IMR-90 (cell line): Measurements from ENCODE around the gene SDHD. TPM values are rescaled to one million over a fixed set of nuclear protein-coding genes. Genes with fewer than 3 reads are reported as not detected.

Source experiments
- ATAC-seq: fragments of 200-7000 bp; cut with Tn5 transposase; 2 replicates; pipeline ENCODE4 v1.9.1; 2020; ENCODE audit warnings: low read depth, mild to moderate bottlenecking, moderate library complexity
- BruUV-seq: library from RNA; stranded (reverse); fragments of 400-500 nt; replicated peaks from 2 replicates; lab custom pipeline; 2021; lab: Mats Ljungman, UMichigan
- CTCF ChIA-PET: fragments of 300-600 bp; formaldehyde crosslinking; extraction: SDS; loops from one replicate; lab custom pipeline; 2021; ENCODE audit warnings: antibody characterized with exemption; lab: Yijun Ruan, JAX
- POLR2A ChIA-PET: fragments of 300-600 bp; sonication (Branson Sonifier 250); formaldehyde crosslinking; loops from one replicate; lab custom pipeline; 2022; ENCODE audit warnings: antibody characterized with exemption; ENCODE audit not compliant: unreplicated experiment; lab: Charles Lee
- DNase-seq: peaks from one replicate; pipeline ENCODE4 v3.0.0; 2013
- H2AFZ ChIP-seq: replicated peaks from 2 replicates; pipeline ENCODE3; 2013; ENCODE audit warnings: low read length, mild to moderate bottlenecking; ENCODE audit not compliant: poor library complexity
- H2AK5ac ChIP-seq: 2 replicates; pipeline ENCODE4 v1.6.1; 2013; ENCODE audit warnings: low read depth, low read length, inconsistent platforms
- H2AK9ac ChIP-seq: replicated peaks from 2 replicates; pipeline ENCODE3; 2013; ENCODE audit warnings: mild to moderate bottlenecking, low read depth, low read length, moderate library complexity; ENCODE audit not compliant: poor library complexity
- H2BK120ac ChIP-seq: 2 replicates; pipeline ENCODE4 v1.6.1; 2013; ENCODE audit warnings: low read depth, low read length, inconsistent platforms
- H2BK15ac ChIP-seq: 3 replicates; pipeline ENCODE4 v1.6.1; 2013; ENCODE audit warnings: low read depth, low read length, inconsistent platforms
- H2BK20ac ChIP-seq: 2 replicates; pipeline ENCODE4 v1.6.1; 2013; ENCODE audit warnings: low read depth, mild to moderate bottlenecking, inconsistent platforms, low read length, moderate library complexity
- H2BK5ac ChIP-seq: 2 replicates; pipeline ENCODE4 v1.6.1; 2013; ENCODE audit warnings: mild to moderate bottlenecking, low read depth, low read length, inconsistent platforms; ENCODE audit not compliant: poor library complexity, severe bottlenecking
- H3K14ac ChIP-seq: replicated peaks from 2 replicates; pipeline ENCODE4 v1.6.1; 2013; ENCODE audit warnings: low read depth, low read length, inconsistent platforms
- H3K18ac ChIP-seq: 2 replicates; pipeline ENCODE4 v1.6.1; 2013; ENCODE audit warnings: low read depth, low read length, control low read depth
- H3K23ac ChIP-seq: 2 replicates; pipeline ENCODE4 v1.6.1; 2013; ENCODE audit warnings: low read depth, low read length, inconsistent platforms
- H3K27ac ChIP-seq: 2 replicates; pipeline ENCODE4 v1.5.1; 2013; ENCODE audit warnings: mild to moderate bottlenecking, control low read depth, low read length; ENCODE audit not compliant: insufficient read depth
- H3K27me3 ChIP-seq: 2 replicates; pipeline ENCODE4 v1.6.1; 2013; ENCODE audit warnings: low read length; ENCODE audit not compliant: control insufficient read depth, insufficient read depth
- H3K36me3 ChIP-seq: 2 replicates; pipeline ENCODE4 v1.6.1; 2013; ENCODE audit warnings: low read length, mixed read lengths; ENCODE audit not compliant: control insufficient read depth, insufficient read depth
- H3K4ac ChIP-seq: 2 replicates; pipeline ENCODE4 v1.6.1; 2013; ENCODE audit warnings: low read depth, low read length, inconsistent platforms
- H3K4me1 ChIP-seq: 2 replicates; pipeline ENCODE4 v1.6.1; 2013; ENCODE audit warnings: low read length, mixed read lengths; ENCODE audit not compliant: control insufficient read depth, insufficient read depth
- H3K4me2 ChIP-seq: 2 replicates; pipeline ENCODE4 v1.6.1; 2013; ENCODE audit warnings: low read depth, mild to moderate bottlenecking, control low read depth, low read length, moderate library complexity
- H3K4me3 ChIP-seq: 2 replicates; pipeline ENCODE4 v1.5.1; 2013; ENCODE audit warnings: low read depth, mild to moderate bottlenecking, control low read depth, low read length, moderate library complexity; ENCODE audit not compliant: insufficient read depth
- H3K56ac ChIP-seq: 2 replicates; pipeline ENCODE4 v1.6.1; 2013; ENCODE audit warnings: low read length, inconsistent platforms; ENCODE audit not compliant: insufficient read depth; ENCODE audit errors: extremely low read depth
- H3K79me1 ChIP-seq, 2 experiments: 2 replicates each; pipeline ENCODE4 v1.6.1; 2013; ENCODE audit warnings: low read length in 2 of 2, inconsistent platforms in 1 of 2, low read depth in 1 of 2
- H3K9ac ChIP-seq: 2 replicates; pipeline ENCODE4 v1.6.1; 2013; ENCODE audit warnings: low read depth, low read length, control low read depth
- H3K9me1 ChIP-seq: 2 replicates; pipeline ENCODE4 v1.6.1; 2013; ENCODE audit warnings: low read length, inconsistent platforms; ENCODE audit not compliant: insufficient read depth
- H3K9me3 ChIP-seq: 2 replicates; pipeline ENCODE4 v1.6.1; 2013; ENCODE audit warnings: low read length; ENCODE audit not compliant: control insufficient read depth, insufficient read depth
- H4K20me1 ChIP-seq: 2 replicates; pipeline ENCODE4 v1.6.1; 2013; ENCODE audit warnings: low read length, inconsistent platforms; ENCODE audit not compliant: insufficient read depth
- H4K5ac ChIP-seq: 2 replicates; pipeline ENCODE4 v1.6.1; 2013; ENCODE audit warnings: mild to moderate bottlenecking, low read depth, low read length, control low read depth
- H4K8ac ChIP-seq, 2 experiments: 2 replicates each; pipeline ENCODE4 v1.6.1; 2013; ENCODE audit warnings: low read depth in 2 of 2, low read length in 2 of 2, control low read depth in 1 of 2, inconsistent platforms in 1 of 2
- H4K91ac ChIP-seq: 2 replicates; pipeline ENCODE4 v1.6.1; 2013; ENCODE audit warnings: low read depth, low read length, inconsistent platforms; ENCODE audit not compliant: insufficient read depth
- FOS ChIP-seq: fragments of 150-350 bp; IDR thresholded peaks from 2 replicates; pipeline ENCODE4 v1.6.1; 2016; ENCODE audit warnings: low read depth, low read length
- WGBS, 2 experiments: methylation state at CpG; one replicate each; pipeline versions ENCODE4 v1.1.5 to v1.1.7; 2013; ENCODE audit warnings: missing lambda C conversion rate in 2 of 2; ENCODE audit not compliant: insufficient read length in 1 of 2; ENCODE audit errors: extremely low coverage in 2 of 2; 5-methylcytosine and 5-hydroxymethylcytosine counted together
- dilution Hi-C: fragments of 300-500 bp; cut with HindIII; formaldehyde crosslinking; loops from one replicate; pipeline ENCODE4 v1.14.3; 2018; ENCODE audit warnings: low sequenced_read_pairs; ENCODE audit not compliant: unreplicated experiment
- in situ Hi-C: fragments of 300-500 bp; cut with MboI; formaldehyde crosslinking; loops from 3 replicates; pipeline ENCODE4 v1.14.3; 2019; ENCODE audit warnings: low sequenced_read_pairs, inconsistent platforms, mixed read lengths
- intact Hi-C: fragments of 100-400 bp; cut with micrococcal nuclease; formaldehyde crosslinking; loops from 2 replicates; pipeline ENCODE4 v1.10.0; 2022
- polyA plus RNA-seq, 3 experiments: library from polyadenylated mRNA; depleted of rRNA; stranded (reverse); fragments of >200 nt; gene quantifications; 2 replicates each; pipeline ENCODE4 v1.2.3, GENCODE V29; 2012; ENCODE audit warnings: low replicate concordance in 1 of 3
- total RNA-seq: library from RNA; depleted of rRNA; stranded (reverse); fragments of >200 nt; gene quantifications from 2 replicates; pipeline ENCODE4 v1.2.3, GENCODE V29; 2012

SDHD gene
- total and polyA plus RNA-seq, 2 of the 4 experiments (the other 2 are of a cell fraction), result 83.2 to 166 TPM

- ChIA-PET POLR2A (no interaction called here), CTCF (no interaction called here)
- no peak overlapping the region for H4K5ac ChIP-seq
- no peak overlapping the region for H4K8ac ChIP-seq
- no peak overlapping the region for H3K4me2 ChIP-seq
- dilution Hi-C loops, result no loop called here
- DNase-seq (no peak), ATAC-seq (no peak)
- no peak overlapping the region for H2BK15ac ChIP-seq
- no TSS peak for BruUV-seq
- H2AK5ac ChIP-seq, result no peak overlapping the region
- H3K14ac ChIP-seq, result no peak overlapping the region
- no peaks in the 10 kb centered on the region for H4K20me1 ChIP-seq
- H3K23ac ChIP-seq, result no peak overlapping the region
- no peak overlapping the region for H3K4ac ChIP-seq
- no peaks in the 10 kb centered on the region for H3K79me1 ChIP-seq
- H3K4me3 ChIP-seq, result no peak overlapping the region
- H4K91ac ChIP-seq, result no peak overlapping the region
- no peaks in the 10 kb centered on the region for H3K9me1 ChIP-seq
- no peak overlapping the region for H2AFZ ChIP-seq
- H3K9ac ChIP-seq, result no peak overlapping the region
- H3K4me1 ChIP-seq, result peaks cover 2% of the 10 kb centered on the region; the same call in 1 of the 2 replicates
- H2BK5ac ChIP-seq, result no peak overlapping the region
- H3K27me3 ChIP-seq, result no peaks in the 10 kb centered on the region
- H3K36me3 ChIP-seq, result no peaks in the 10 kb centered on the region
- WGBS, 2 experiments, result 100% methylated on average over 2 of the region's 8 CpGs; no CpG with 5 or more reads in 1 of the 2 experiments
- H3K9me3 ChIP-seq, result no peaks in the 10 kb centered on the region
- no peak overlapping the region for H2BK20ac ChIP-seq
- H3K56ac ChIP-seq, result no peak overlapping the region
- H2AK9ac ChIP-seq, result no peak overlapping the region
- H3K18ac ChIP-seq, result no peak overlapping the region
- H3K27ac ChIP-seq, result no peak overlapping the region
- TF ChIP-seq FOS, result no peak
- H2BK120ac ChIP-seq, result no peak overlapping the region
- in situ Hi-C loops, result loop anchor here (25.0 kb wide), 1 partner anchor 1181 kb away; no protein-coding TSS in a partner anchor
- intact Hi-C loops, result no loop called here
Observed at GRCh38 chr11:112106070-112106469, 19.4 kb downstream of the SDHD start.
